Skeletal muscle satellite cell (primary cell): ENCODE data around the gene MAP7D3. TPM values are rescaled to one million over a fixed set of nuclear protein-coding genes. Genes with fewer than 3 reads are reported as not detected.
"Not testable (repeated sequence)": the region's sequence is repeated elsewhere in the genome, so short reads cannot be mapped to it uniquely, and the experiment has no call there.

ENCODE experiments used
- H3K27me3 ChIP-seq: 2 replicates; pipeline ENCODE4 v1.7.0; 2013; ENCODE audit warnings: low read length; ENCODE audit not compliant: control insufficient read depth, insufficient read depth
- H3K36me3 ChIP-seq: 2 replicates; pipeline ENCODE4 v1.7.0; 2013; ENCODE audit warnings: mild to moderate bottlenecking, control low read depth, low read length; ENCODE audit not compliant: insufficient read depth
- H3K4me1 ChIP-seq: 2 replicates; pipeline ENCODE4 v1.7.0; 2013; ENCODE audit warnings: low read length; ENCODE audit not compliant: control insufficient read depth, insufficient read depth
- H3K4me2 ChIP-seq: 2 replicates; pipeline ENCODE4 v1.7.0; 2013; ENCODE audit warnings: mild to moderate bottlenecking, low read length
- H3K4me3 ChIP-seq: 2 replicates; pipeline ENCODE4 v1.7.0; 2013; ENCODE audit warnings: low read length
- H3K9ac ChIP-seq: 2 replicates; pipeline ENCODE4 v1.7.0; 2013; ENCODE audit warnings: mild to moderate bottlenecking, low read depth, low read length, moderate library complexity
- H3K9me3 ChIP-seq: replicated peaks from 2 replicates; pipeline ENCODE4 v1.7.0; 2013; ENCODE audit warnings: mild to moderate bottlenecking, control low read depth, low read length
- total RNA-seq: library from RNA; depleted of rRNA; stranded (reverse); fragments of >200 nt; gene quantifications from 2 replicates; pipeline ENCODE4 v1.2.3, GENCODE V29; 2012; rRNA removed

MAP7D3 gene, protein sequence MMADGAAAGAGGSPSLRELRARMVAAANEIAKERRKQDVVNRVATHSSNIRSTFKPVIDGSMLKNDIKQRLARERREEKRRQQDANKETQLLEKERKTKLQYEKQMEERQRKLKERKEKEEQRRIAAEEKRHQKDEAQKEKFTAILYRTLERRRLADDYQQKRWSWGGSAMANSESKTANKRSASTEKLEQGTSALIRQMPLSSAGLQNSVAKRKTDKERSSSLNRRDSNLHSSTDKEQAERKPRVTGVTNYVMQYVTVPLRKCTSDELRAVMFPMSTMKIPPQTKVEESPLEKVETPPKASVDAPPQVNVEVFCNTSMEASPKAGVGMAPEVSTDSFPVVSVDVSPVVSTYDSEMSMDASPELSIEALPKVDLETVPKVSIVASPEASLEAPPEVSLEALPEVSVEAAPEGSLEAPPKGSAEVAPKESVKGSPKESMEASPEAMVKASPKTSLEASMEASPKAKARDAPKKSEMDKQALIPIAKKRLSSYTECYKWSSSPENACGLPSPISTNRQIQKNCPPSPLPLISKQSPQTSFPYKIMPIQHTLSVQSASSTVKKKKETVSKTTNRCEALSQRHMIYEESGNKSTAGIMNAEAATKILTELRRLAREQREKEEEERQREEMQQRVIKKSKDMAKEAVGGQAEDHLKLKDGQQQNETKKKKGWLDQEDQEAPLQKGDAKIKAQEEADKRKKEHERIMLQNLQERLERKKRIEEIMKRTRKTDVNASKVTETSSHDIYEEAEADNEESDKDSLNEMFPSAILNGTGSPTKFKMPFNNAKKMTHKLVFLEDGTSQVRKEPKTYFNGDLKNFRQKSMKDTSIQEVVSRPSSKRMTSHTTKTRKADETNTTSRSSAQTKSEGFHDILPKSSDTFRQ
- total RNA-seq: 15.1 and 21.0 TPM in 2 replicates

DNA sequence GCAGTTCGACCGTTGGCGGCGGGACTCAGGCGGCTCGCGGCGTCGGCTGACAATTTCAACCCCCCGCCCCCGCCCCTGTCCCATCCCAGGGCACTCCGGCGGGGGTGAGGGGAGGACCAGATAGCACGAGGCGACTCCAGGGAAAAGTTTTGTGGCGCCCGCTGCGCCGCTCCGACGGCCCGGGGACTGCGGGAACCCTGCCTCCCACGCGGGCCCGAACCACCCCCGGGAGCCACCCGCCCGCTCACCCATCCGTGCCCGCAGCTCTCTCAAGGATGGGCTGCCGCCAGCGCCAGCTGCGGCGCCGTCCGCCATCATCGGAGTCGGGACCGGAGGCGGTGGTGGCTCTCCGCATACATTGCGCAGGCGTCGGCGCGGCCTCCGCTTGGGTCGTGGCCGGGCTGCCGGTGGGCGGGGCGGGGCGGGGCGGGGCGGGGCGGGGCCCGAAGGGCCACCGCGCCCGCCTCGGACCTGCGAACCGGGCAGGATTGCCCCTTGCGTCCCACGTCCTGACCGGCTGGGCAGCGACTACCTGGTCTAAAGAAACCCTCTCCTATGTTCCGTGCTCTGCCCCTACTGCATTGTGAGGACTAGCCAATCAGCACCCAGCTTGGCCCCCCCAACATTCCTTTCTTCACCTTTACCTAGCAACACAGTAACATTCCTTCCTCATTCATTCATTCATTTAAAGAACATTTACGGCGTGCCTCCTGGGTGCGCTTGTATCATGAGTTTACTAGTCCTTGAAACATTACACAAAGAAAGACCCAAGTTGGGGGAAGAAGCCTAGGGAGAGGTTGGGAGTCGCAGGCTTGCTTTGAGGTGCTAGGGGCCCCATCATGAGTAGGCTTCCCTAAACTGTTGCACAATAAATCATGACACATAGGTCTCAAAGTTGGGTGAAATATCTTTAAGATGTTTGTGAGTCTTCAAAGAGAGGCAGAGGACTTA is at the start of gene MAP7D3:
Gene MAP7D3 (minus strand): TSS at position 360 of the 951 bp plus-strand sequence. CDS start 42 bp downstream, at position 318.
- Histone ChIP-seq H3K4me1 (peaks cover 4% of the 10 kb centered on the region), H3K4me3 (peak within 1 kb of the TSS; percentile 70), H3K9me3 (no peaks in the 10 kb centered on the region)

DNA sequence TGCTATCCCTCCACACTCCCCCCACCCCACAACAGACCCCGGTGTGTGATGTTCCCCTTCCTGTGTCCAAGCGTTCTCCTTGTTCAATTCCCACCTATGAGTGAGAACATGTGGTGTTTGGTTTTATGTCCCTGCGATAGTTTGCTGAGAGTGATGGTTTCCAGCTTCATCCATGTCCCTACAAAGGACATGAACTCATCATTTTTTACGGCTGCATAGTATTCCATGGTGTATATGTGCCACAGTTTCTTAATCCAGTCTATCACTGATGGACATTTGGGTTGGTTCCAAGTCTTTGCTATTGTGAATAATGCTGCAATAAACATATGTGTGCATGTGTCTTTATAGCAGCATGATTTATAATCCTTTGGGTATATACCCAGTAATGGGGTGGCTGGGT is 49.5 kb upstream of the MAP7D3 start, which contains the start of gene ADGRG4:
Gene ADGRG4 (plus strand): TSS at position 243 of the 400 bp plus-strand sequence. CDS start 7,815 bp downstream, outside the sequence.
- not testable (repeated sequence) for H3K27me3 ChIP-seq, H3K4me3 ChIP-seq, H3K9ac ChIP-seq, H3K4me1 ChIP-seq, H3K4me2 ChIP-seq, H3K9me3 ChIP-seq, H3K36me3 ChIP-seq

More for the DNA sequence above, at the start of gene MAP7D3:
- Histone ChIP-seq H3K4me2 (peak within 1 kb of the TSS; percentile 73), H3K27me3 (no peaks in the 10 kb centered on the region), H3K36me3 (no peaks in the 10 kb centered on the region), H3K9ac (peak within 1 kb of the TSS; percentile 80)

DNA sequence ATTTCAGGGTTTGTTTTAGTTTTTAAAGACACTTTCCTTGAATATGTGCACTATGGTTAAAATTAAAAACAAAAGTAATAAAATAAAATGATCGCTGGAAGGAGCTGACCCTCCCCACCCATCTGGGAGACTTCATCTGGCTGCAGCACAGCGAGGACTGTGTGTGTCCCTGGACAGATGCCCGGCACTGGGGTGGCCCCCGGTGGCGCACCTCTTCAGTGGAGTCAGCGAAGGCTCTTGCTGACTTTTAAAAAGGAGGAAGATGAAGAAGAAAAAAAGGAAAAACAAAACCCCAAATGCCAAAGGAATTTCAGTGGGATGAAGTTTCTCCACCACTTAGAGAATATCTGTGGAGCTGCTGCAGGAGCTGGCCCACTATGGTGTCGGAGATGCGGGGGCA is 44.2 kb upstream of the MAP7D3 start:
- Histone ChIP-seq H3K9me3 (no peaks in the 10 kb centered on the region), H3K4me1 (no peaks in the 10 kb centered on the region), H3K36me3 (no peaks in the 10 kb centered on the region), H3K27me3 (no peaks in the 10 kb centered on the region), H3K9ac (no peak overlapping the region), H3K4me2 (no peak overlapping the region), H3K4me3 (no peak overlapping the region)

GRCh38 chrX:136292656-136293055 is 41.5 kb upstream of the MAP7D3 start:
- Histone ChIP-seq H3K4me1 (no peaks in the 10 kb centered on the region), H3K27me3 (no peaks in the 10 kb centered on the region), H3K36me3 (no peaks in the 10 kb centered on the region), H3K9me3 (no peaks in the 10 kb centered on the region), H3K4me2 (no peak overlapping the region), H3K9ac (no peak overlapping the region), H3K4me3 (no peak overlapping the region)

DNA sequence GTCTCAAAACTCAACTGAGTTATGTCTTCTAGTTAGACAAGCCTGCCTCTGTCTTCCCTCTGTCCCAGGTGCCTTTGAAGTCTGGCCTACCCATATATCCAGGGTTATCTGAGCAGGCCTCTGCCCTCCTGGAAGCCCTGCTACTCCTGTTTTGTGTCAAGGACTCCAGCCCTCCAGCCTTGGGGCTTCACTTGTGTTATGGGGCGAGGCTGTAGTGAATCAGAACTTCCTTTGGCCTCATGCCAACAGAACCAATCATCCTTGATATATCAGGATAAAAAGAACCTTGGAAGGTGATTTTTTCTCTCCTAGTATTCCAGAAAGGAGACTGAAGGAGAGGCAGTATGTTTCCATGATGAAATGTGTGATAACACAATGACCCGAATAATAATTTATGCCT is 40.6 kb upstream of the MAP7D3 start:
- Histone ChIP-seq H3K27me3 (no peaks in the 10 kb centered on the region), H3K4me3 (no peak overlapping the region), H3K4me2 (no peak overlapping the region), H3K9me3 (no peaks in the 10 kb centered on the region), H3K36me3 (no peaks in the 10 kb centered on the region), H3K9ac (no peak overlapping the region), H3K4me1 (no peaks in the 10 kb centered on the region)

- H3K4me3 ChIP-seq, H3K9ac ChIP-seq, H3K4me1 ChIP-seq, H3K4me2 ChIP-seq, H3K27me3 ChIP-seq, H3K9me3 ChIP-seq, H3K36me3 ChIP-seq: not testable (repeated sequence)
These were observed 35.2 kb upstream of the MAP7D3 start for GRCh38 chrX:136286375-136286774.

DNA sequence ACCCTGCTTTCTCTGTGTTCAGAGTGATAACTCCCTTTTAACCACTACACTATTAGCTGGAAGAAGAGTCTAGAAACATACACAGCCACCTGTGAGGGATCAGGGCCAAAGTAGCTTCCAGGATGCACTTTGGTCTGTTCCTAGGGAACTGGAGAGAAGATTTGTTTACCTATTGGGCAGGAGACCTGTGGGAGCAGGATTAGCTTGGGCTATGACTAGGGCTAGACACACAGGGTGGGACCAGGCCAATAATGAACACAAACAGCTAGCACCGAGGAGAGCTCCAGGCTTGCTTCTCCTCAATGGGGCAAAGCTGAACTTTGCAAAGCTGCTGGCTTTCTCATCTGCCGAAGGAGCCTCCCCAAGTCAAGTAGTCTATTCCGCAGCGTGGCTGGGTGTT is 24.4 kb upstream of the MAP7D3 start:
- H3K9ac ChIP-seq: no peak overlapping the region
- H3K4me1 ChIP-seq: no peaks in the 10 kb centered on the region

GRCh38 chrX:136273986-136274385 is 22.8 kb upstream of the MAP7D3 start:
- Histone ChIP-seq H3K27me3 (peaks cover 13% of the 10 kb centered on the region), H3K4me2 (no peak overlapping the region), H3K4me1 (no peaks in the 10 kb centered on the region), H3K36me3 (no peaks in the 10 kb centered on the region), H3K9ac (no peak overlapping the region), H3K9me3 (no peaks in the 10 kb centered on the region), H3K4me3 (no peak overlapping the region)

More for the DNA sequence above, 24.4 kb upstream of the MAP7D3 start:
- Histone ChIP-seq H3K4me2 (no peak overlapping the region), H3K27me3 (peaks cover 13% of the 10 kb centered on the region), H3K36me3 (no peaks in the 10 kb centered on the region), H3K4me3 (no peak overlapping the region), H3K9me3 (no peaks in the 10 kb centered on the region)

DNA sequence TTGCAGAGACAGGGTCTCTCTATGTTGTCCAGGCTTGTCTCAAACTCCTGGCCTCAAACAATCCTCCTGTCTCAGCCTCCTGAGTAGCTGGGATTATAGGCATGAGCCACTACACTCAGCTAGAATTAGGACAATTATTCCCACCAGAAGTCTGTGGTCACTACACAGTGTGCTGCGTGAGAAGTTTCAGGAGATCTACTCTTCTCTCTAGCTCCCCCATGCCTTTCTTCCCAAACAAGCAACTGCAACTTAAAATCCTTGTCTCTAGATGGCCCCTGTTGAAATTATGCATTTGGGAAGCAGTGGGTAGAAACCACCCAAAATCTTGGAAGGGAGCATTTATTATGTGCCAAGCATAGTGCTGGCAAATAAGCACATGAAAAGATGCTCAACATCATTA is 21.1 kb upstream of the MAP7D3 start:
- Histone ChIP-seq H3K4me2 (no peak overlapping the region), H3K4me3 (no peak overlapping the region), H3K9ac (no peak overlapping the region), H3K9me3 (no peaks in the 10 kb centered on the region), H3K4me1 (no peaks in the 10 kb centered on the region), H3K36me3 (no peaks in the 10 kb centered on the region), H3K27me3 (peaks cover 13% of the 10 kb centered on the region)

- no peaks in the 10 kb centered on the region for H3K4me1 ChIP-seq
- H3K9me3 ChIP-seq: no peaks in the 10 kb centered on the region
- H3K9ac ChIP-seq: no peak overlapping the region
- no peak overlapping the region for H3K4me2 ChIP-seq
- no peaks in the 10 kb centered on the region for H3K36me3 ChIP-seq
- no peak overlapping the region for H3K4me3 ChIP-seq
- H3K27me3 ChIP-seq: peaks cover 13% of the 10 kb centered on the region
These were observed 20.1 kb upstream of the MAP7D3 start for GRCh38 chrX:136271300-136271699.

GRCh38 chrX:136269921-136270320 is 18.7 kb upstream of the MAP7D3 start:
- Histone ChIP-seq H3K4me1 (peaks cover 5% of the 10 kb centered on the region), H3K9ac (no peak overlapping the region), H3K9me3 (no peaks in the 10 kb centered on the region), H3K4me2 (no peak overlapping the region), H3K4me3 (no peak overlapping the region), H3K27me3 (peaks cover 8% of the 10 kb centered on the region), H3K36me3 (no peaks in the 10 kb centered on the region)
